HUES6 (cell line): ENCODE data around the gene RAB8A.
"Not testable (repeated sequence)": the region's sequence is repeated elsewhere in the genome, so short reads cannot be mapped to it uniquely, and the experiment has no call there.

Source experiments
- H3K27ac ChIP-seq: 2 replicates; pipeline ENCODE4 v1.7.0; 2013; ENCODE audit warnings: low read depth, mild to moderate bottlenecking, low read length, inconsistent platforms
- H3K27me3 ChIP-seq: 2 replicates; pipeline ENCODE4 v1.6.1; 2013; ENCODE audit warnings: low read length; ENCODE audit not compliant: control insufficient read depth, insufficient read depth
- H3K36me3 ChIP-seq: 2 replicates; pipeline ENCODE4 v1.6.1; 2013; ENCODE audit warnings: low read length; ENCODE audit not compliant: control insufficient read depth, insufficient read depth
- H3K4me1 ChIP-seq: 2 replicates; pipeline ENCODE4 v1.6.1; 2013; ENCODE audit warnings: low read length; ENCODE audit not compliant: control insufficient read depth, insufficient read depth
- H3K4me3 ChIP-seq: 2 replicates; pipeline ENCODE4 v1.5.1; 2013; ENCODE audit warnings: low read depth, low read length
- H3K9ac ChIP-seq: one replicate; pipeline ENCODE4 v1.6.1; 2013; ENCODE audit warnings: mild to moderate bottlenecking, low read length
- H3K9me3 ChIP-seq: 2 replicates; pipeline ENCODE4 v1.6.1; 2013; ENCODE audit warnings: low read depth, low read length; ENCODE audit not compliant: control insufficient read depth, insufficient read depth

Gene RAB8A

GRCh38 chr19:16164222-16164890 lies 52.7 kb downstream of the RAB8A start:
- no peak overlapping the region for H3K27ac ChIP-seq
- no peaks in the 10 kb centered on the region for H3K9me3 ChIP-seq
- no peaks in the 10 kb centered on the region for H3K27me3 ChIP-seq
- no peak overlapping the region for H3K9ac ChIP-seq
- H3K4me1 ChIP-seq: no peaks in the 10 kb centered on the region; the same call in 1 of the 2 replicates
- no peak overlapping the region for H3K4me3 ChIP-seq
- no peaks in the 10 kb centered on the region for H3K36me3 ChIP-seq

- no peak overlapping the region for H3K27ac ChIP-seq
- H3K27me3 ChIP-seq: no peaks in the 10 kb centered on the region
- no peak overlapping the region for H3K9ac ChIP-seq
- no peaks in the 10 kb centered on the region for H3K9me3 ChIP-seq
- no peaks in the 10 kb centered on the region for H3K36me3 ChIP-seq
- H3K4me1 ChIP-seq: no peaks in the 10 kb centered on the region
- no peak overlapping the region for H3K4me3 ChIP-seq
Observed at GRCh38 chr19:16166417-16166816, 54.7 kb downstream of the RAB8A start.

GRCh38 chr19:16167055-16167454 lies 55.4 kb downstream of the RAB8A start:
- H3K9ac ChIP-seq: no peak overlapping the region
- H3K4me3 ChIP-seq: no peak overlapping the region
- no peaks in the 10 kb centered on the region for H3K27me3 ChIP-seq
- H3K27ac ChIP-seq: no peak overlapping the region
- H3K4me1 ChIP-seq: no peaks in the 10 kb centered on the region
- no peaks in the 10 kb centered on the region for H3K36me3 ChIP-seq
- no peaks in the 10 kb centered on the region for H3K9me3 ChIP-seq

GRCh38 chr19:16168465-16169081 lies 56.9 kb downstream of the RAB8A start:
- Histone ChIP-seq H3K9me3 (no peaks in the 10 kb centered on the region), H3K27ac (no peak overlapping the region), H3K9ac (no peak overlapping the region), H3K36me3 (no peaks in the 10 kb centered on the region), H3K27me3 (no peaks in the 10 kb centered on the region), H3K4me1 (no peaks in the 10 kb centered on the region), H3K4me3 (no peak overlapping the region)

- no peaks in the 10 kb centered on the region for H3K36me3 ChIP-seq
- peaks cover 2% of the 10 kb centered on the region; the same call in 1 of the 2 replicates for H3K9me3 ChIP-seq
- H3K9ac ChIP-seq: no peak overlapping the region
- H3K27ac ChIP-seq: no peak overlapping the region
- no peaks in the 10 kb centered on the region for H3K4me1 ChIP-seq
- no peak overlapping the region for H3K4me3 ChIP-seq
- no peaks in the 10 kb centered on the region for H3K27me3 ChIP-seq
Observed at GRCh38 chr19:16170134-16170533, 58.4 kb downstream of the RAB8A start.

- Histone ChIP-seq H3K9ac (no peak overlapping the region), H3K4me1 (no peaks in the 10 kb centered on the region), H3K27me3 (no peaks in the 10 kb centered on the region), H3K36me3 (no peaks in the 10 kb centered on the region), H3K4me3 (no peak overlapping the region), H3K9me3 (peaks cover 7% of the 10 kb centered on the region; the same call in 1 of the 2 replicates), H3K27ac (no peak overlapping the region)
Observed at GRCh38 chr19:16175954-16176353, 64.3 kb downstream of the RAB8A start.

- H3K9ac ChIP-seq, H3K4me3 ChIP-seq, H3K36me3 ChIP-seq, H3K27me3 ChIP-seq, H3K9me3 ChIP-seq, H3K27ac ChIP-seq, H3K4me1 ChIP-seq: not testable (repeated sequence)
Observed at GRCh38 chr19:16178866-16179265, 67.2 kb downstream of the RAB8A start.

- Histone ChIP-seq H3K9me3 (0 out of 2 replicates have a peak, but pooled peaks cover 2% of the 10 kb centered on the region), H3K4me3 (no peak overlapping the region), H3K27ac (no peak overlapping the region), H3K4me1 (no peaks in the 10 kb centered on the region), H3K36me3 (no peaks in the 10 kb centered on the region), H3K9ac (no peak overlapping the region), H3K27me3 (no peaks in the 10 kb centered on the region)
Observed at GRCh38 chr19:16180611-16181010, 68.9 kb downstream of the RAB8A start.
